DND-41 (cell line): Measurements from ENCODE around the gene AHR.

Source experiments
- CTCF ChIP-seq: IDR thresholded peaks from 2 replicates; pipeline ENCODE4 v1.5.1; 2012; ENCODE audit warnings: borderline replicate concordance, low read length, moderate library complexity, mild to moderate bottlenecking; ENCODE audit not compliant: poor library complexity, severe bottlenecking; ENCODE audit errors: extremely low read depth
- EZH2 ChIP-seq: IDR thresholded peaks from 3 replicates; pipeline ENCODE4 v1.6.1; 2012; ENCODE audit warnings: borderline replicate concordance, low read depth, mild to moderate bottlenecking, moderate library complexity, low read length, inconsistent platforms; ENCODE audit not compliant: severe bottlenecking

GRCh38 chr7:17370901-17371585 is 72.6 kb downstream of the AHR start:
- TF ChIP-seq EZH2 (no peak), CTCF (no peak)
